NCI-H82 (cell line): Measurements from ENCODE around the gene TOMM34.

Experiments used
- DNase-seq: peaks from one replicate; lab custom pipeline; 2025; lab: John Stamatoyannopoulos, UW

The TOMM34 gene, protein sequence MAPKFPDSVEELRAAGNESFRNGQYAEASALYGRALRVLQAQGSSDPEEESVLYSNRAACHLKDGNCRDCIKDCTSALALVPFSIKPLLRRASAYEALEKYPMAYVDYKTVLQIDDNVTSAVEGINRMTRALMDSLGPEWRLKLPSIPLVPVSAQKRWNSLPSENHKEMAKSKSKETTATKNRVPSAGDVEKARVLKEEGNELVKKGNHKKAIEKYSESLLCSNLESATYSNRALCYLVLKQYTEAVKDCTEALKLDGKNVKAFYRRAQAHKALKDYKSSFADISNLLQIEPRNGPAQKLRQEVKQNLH

DNA sequence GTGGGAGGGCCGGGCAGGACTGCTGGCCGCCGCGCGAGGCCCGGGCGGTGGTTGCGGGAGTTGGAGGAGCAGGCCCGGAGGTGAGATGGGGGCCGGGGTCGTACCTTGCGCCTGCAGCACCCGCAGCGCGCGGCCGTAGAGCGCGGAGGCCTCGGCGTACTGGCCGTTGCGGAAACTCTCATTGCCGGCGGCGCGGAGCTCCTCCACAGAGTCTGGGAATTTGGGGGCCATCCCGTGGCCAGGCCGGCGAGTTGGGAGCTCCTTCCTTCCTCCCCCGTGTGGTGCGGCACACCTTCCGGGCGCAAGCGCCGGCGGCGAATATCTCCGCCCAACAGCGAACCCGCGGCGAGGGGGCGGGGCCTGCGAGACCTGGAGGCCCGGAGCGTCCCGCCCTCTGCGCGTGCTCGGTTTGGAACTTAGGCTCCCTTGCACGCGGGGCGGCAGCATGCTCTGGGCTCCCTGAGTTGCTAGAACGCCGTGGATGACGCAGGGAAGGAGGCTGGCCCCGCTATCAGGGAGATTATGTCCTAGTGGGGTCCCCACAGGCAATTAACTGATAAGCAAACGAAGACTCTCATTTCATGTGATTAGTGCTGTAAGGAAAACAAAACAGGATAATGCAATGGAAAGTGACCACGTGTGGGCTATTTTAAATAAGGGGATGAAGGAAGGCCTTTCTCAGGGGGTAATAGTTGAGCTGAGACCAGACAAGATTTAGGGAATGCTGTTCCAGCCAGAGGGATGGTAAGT lies at the start of gene TOMM34:
TOMM34 (minus strand) TSS at position 295 of the 750 bp plus-strand sequence; CDS start at position 231, 64 bp downstream.
- peak; percentile 99 for DNase-seq

DNA sequence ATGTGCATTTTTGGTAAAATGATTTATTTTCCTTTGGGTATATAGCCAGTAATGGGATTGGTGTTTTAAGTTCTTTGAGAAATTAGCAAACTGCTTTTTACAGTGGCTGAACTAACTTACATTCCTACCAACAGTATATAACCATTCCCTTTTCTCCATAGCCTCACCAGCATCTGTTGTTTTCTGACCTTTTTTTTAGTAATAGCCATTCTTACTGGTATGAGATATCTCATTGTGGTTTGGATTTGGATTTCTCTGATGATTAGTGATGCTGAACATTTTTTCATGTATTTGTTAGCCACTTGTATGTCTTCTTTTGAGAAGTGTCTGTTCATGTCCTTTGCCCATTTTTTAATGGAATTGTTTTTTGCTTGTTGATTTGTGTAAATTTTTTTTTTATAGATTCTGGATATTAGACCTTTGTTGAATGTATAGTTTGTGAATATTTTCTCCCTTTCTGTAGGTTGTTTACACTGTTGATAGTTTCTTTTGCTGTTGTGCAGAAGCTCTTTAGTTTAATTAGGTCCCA lies 48.4 kb upstream of the TOMM34 start:
- DNase-seq: no peak

DNA sequence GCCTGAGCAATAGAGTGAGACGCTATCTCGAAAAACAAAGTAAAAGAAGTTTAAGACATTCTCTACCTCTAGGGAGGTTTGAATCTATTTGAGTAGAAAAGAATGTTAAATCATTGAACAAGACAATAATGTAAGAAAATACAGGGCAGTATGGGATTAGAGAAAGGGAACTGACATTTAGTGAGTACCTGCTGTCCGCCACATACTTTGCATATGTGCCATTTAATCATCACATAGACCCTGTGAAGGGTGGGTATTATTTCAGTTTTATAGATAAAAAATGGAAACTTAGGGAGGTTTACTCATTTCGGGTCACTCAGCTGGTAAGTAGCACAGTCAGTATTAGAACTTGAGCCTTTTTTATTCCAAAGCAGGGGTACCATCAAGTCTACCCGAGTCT lies 37.5 kb upstream of the TOMM34 start:
- no peak for DNase-seq

DNA sequence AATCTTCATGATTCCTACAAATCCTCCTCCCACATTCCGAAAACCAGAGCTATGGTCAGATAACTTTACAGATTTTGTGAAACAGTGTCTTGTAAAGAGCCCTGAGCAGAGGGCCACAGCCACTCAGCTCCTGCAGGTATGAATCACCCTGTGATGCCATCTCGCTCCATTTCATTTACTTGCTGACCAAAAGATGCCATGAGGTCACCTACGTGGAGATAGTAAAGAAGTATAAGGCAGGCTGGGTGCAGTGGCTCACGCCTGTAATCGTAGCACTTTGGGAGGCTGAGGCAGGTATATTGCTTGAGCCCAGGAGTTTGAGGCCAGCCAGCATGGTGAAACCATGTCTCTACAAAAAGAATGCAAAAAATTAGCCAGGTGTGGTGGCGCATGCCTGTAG lies 37.0 kb upstream of the TOMM34 start:
- no peak for DNase-seq

DNA sequence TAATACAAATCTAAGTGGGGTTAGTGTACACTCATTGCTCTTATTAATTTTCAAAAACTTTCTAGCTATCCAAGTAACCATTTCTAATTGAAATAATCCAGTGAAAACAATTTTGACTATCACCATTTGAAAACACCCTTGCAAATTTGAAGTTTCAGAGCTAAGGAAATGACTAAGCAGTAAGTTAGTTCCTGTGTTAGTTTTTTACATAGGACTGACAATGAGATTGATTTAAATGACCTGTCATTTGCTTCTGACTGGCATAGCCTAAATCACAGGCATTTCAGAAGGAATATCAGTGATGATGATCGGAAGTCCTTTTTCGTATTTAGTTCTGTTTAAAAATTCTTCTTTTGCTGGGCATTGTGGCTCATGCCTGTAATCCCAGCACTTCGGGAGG lies 33.1 kb upstream of the TOMM34 start:
- no peak for DNase-seq

DNA sequence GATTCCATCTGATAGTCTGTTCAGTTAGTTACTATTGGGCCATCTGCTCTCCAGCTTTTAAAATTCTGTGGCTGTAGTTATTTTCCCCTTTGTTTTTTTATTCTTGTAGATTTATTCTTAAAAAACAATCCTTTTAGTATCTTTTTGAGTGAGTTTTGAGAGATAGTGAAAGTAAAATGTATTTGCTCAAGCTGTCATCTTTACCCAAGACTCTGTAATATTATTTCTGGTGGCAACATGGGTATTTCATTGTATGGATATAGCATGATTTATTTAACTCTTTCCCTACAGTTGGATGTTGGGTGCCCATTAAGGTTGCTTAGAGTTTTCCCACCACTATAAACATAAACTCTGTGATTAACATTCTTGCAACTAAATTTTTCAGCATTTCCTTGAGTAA lies 30.8 kb upstream of the TOMM34 start:
- no peak for DNase-seq

DNA sequence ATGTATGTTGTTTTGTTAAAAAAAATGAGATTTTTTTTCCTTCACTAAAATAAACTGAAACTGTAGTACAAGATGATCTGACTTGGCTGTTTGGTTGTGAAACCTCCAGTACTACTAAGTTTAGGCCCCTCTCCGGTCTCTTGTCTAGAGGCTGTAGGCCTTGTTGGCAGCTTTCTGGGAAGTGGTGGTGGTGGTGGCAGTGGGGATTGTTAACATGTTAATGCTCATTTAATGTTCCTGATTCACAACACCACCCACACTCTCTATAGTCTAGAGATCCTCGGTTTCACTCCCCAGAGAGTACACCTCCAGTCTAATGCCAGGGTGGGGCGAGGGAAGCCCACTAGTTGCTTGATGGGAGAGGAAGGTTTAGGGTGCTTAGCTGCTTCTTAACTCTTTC lies 30.2 kb upstream of the TOMM34 start:
- DNase-seq: no peak

DNA sequence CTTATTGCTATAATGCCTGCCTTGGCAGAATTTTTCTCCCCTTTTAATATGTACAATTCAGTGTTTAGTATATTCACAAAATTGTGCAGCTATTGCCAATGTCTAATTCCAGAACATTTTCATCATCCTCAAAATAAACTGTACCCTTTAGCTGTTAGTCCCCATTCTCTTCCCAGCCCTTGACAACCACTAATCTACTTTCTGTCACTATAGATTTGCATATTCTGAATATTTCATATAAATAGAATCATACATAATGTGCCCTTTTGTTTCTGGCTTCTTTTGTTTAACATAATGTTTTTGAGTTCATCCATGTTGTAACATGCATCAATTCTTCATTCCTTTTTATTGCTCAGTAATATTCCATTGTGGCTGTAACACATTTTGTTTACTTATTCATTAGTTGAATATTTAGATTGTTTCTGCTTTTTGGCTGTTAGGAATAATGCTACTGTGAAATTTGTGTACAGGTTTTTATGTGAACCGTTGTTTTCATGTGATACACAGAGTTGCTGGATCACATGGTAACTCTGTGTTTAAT lies 28.5 kb upstream of the TOMM34 start:
- no peak for DNase-seq

DNA sequence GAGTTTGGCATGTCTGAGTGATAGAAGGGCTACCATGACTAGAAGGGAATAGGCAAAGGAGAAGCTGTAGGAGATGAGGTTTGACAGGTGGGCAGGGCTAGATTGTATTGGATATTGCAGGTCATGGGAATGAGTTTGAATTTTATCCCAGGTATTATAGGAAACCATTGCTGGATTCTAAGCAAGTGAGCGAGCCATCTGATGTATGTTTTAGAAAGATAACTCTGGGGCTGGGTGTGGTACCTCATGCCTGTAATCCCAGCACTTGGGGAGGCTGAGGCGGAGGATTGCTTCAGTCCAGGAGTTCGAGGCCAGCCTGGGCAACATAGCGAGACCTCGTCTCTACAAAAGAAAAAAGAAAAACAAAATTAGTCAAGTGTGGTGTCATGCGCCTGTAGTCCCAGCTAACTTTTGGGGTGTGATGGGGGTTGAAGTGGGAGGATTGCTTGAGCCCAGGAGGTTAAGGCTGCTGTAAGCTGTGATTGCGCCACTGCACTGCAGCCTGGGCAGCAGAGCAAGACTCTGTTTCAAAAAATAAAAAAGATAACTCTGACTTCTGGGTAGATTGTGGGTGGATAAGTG lies 23.0 kb upstream of the TOMM34 start:
- DNase-seq: no peak

DNA sequence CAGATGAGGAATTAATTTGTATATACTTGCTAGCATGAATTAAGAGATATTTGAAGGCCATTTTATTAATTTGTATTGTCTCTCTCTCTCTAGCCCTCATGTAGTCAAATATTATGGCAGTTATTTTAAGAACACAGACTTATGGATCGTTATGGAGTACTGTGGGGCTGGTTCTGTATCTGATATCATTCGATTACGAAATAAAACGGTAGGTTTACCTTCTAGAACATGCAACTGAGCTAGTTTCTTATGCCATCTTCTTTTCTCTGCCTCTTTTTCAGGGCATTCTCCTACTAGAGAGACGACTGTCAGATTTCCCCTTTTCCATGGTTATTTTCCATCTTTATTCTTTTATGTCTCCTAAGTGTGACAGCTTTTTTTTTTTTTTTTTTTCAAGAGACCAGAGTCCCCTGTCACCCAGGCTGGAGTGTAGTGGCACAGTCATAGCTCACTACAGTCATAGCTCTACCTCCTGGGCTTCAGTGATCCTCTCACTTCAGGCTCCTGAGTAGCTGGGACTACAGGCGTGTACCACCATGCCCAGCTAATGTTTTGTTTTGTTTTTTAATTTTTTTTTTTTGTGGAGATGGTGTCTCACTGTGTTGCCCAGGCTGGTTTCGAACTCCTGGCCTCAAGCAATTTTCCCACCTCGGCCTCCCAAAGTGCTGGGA lies 21.7 kb upstream of the TOMM34 start:
- DNase-seq: no peak

DNA sequence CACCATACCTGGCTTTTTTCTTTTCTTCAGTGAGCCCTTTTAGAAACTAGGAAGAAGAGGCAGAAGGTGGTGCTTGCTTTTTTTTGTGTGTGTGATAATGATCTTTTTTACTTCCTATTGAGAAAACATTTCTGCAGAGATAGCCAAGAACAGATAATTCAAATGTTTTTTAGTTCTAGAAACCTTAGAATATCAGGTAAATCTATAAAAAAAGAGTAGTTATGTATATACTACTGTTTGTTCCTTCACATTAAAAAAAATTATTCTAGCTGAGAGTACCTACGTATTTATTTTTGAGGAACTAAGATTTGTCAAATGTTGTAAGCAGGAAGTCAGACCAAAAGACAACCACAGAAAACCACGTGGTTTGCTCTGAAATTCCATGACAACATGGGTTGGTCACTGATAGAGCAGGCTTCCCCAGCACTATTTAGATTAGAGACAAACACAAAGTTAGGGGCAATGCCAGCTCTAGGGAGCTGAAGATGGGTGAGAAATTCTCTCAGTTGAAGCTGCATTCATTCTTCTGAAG lies 19.0 kb upstream of the TOMM34 start:
- no peak for DNase-seq

DNA sequence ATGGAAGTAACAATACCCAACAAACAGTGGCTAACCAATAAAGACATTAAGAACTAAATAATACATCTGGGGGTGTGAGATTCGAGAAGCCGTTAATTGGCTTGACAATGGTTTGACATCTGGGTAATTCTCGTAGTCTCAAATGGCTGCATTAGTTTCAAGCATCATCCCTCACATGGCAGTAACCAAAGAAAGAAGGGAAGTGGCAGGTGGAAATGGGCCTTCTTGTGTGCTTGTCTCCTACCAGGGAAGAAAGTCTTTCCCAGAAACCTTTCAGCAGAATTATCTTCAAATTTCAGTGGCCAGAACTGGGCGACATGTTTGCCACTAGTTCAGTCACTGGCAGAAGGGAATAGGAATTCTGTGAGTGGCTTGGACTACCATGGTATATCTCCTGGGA lies 16.5 kb upstream of the TOMM34 start:
- DNase-seq: peak; percentile 56

DNA sequence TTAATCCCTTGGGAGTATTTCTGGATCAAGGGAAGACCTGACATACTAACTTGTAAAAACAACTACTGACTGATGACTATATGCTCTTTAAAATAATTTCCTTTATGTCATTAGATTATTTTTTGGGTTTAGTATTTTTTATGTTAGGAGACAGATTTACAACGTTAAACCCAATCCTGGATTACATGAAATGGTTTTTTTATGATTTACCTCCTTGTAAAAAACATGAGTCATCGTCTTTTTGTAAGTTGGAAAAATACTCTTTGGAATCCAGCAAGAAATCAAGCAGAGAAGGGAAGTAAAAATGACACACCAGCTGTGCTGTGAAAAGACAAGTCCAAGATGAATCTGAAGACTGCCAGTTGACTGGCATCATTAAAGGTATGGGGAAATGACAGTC lies 12.9 kb upstream of the TOMM34 start:
- DNase-seq: no peak

DNA sequence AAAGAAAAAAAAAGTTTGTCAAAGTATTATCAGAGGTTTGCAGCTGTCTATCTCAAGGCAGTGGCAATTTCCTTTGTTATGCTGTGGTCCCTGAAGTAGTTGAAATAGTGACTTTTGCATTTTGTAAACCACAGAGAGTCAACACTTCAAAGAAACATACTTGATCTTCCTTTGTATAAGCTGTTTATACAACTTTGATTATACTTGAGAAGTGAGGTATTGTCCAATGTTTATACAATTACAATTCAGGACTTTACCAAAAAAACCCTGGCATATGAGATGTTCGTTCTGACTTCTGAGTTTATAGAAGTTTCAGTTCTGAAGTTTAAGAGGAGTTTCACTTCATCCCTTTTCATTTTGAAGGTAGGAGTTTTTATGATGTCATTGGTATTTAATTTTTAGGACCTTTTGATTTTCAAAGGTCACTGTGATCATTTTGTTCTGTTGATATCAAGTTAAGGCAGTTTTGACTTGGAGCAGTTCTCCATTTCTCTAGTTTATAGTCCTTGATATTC lies 10.1 kb upstream of the TOMM34 start:
- no peak for DNase-seq

DNA sequence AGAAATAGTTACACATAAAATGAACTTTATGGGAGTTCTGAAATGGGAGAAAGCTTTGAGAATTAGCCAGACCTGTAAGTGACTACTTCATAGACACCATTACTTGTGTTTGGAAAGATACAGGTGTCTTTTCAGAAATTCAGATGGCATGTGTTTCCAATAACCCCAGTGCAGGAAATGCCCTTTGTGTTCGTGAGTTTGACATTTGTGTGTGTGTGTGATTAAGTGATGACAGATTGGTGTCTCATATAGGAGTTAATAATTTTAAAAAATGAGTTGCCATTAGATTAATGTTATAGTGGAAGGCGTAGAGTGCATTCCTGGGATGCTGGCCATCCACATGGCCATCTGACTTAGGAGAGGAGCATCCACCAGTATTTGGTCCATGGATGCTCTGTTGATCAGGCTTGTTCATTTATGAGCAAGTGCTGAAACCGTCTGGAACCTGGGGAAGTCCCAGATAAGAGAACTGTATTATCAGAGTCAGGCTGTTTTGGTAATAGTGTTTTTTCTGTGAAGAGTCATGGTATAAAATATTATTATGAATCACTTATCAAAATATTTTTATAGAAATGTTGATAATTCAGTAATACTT lies 9.2 kb upstream of the TOMM34 start:
- DNase-seq: no peak

DNA sequence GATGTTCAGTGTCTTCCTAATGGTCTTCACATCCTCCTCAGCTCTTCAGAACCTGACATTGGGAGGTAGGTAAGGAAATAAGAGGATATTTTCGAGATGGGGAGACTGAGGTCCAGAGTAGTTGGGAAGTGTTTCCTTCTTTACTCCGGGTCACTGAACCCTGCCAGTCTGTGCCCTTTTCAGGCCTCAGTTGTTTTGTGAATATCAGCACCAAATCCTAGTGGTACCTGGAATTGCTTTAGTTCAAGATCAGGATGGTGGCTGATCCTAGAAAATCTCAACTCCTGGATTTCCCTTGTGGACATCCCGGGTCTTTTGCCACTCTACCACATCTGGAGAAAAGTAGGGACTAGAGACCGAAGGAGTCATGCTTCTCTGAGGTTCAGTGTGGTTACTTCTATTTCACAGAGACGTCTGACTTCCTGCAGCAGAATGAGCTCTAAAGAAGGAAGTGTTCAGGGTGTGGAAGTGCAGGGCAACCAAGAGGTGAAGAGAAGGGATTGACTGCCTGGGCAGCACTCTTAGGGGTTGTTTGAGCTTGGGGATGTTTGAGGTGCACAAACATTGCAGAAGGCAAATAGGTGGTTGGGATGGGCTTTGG lies 7.1 kb upstream of the TOMM34 start:
- DNase-seq: peak; percentile 26

DNA sequence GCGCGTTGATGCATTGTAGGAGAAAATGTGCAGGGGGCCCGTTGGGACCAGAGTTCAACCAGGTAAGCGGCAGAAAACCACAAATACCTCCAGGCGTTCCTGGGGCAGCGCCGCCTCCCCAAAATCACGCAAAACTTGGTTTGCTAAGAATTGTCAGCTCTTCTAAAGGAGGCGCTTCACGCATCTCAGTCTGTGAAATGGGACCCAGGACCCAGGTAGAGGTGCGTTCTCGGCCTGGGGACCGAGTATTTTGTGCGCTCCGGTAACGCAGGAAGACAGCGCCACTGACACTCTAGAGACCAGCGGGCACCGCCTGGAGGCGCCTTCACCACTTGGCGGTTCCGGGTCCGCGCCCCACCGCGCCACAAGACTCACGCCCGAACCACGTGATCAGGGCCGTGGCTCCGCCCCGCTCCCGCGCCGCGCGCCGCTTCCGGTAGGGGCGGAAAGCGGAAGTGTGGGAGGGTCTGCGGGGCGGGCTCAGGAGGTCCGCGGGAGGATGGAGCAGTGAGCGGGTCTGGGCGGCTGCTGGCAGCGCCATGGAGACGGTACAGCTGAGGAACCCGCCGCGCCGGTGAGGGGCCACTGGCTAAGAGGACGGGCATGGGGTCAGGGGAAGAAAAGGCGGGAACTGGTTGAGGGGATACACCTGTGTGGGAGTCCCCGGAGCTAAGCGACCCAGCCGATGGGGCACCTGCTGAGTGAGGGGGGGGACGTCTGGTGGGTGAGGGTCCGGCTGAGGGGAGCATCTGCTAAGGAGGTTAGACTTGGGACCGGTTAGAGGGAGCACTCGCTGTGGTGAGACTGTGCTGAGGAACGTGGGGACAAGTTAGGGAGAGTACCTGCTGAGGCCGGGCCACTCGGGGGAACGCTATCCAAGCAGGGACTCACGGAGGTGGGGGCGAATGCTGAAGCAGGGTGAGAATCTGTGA lies 6.1 kb upstream of the TOMM34 start, which contains the start of gene STK4:
STK4 (plus strand) TSS at position 483 of the 932 bp plus-strand sequence; CDS start at position 540, 57 bp downstream.
- DNase-seq: peak; percentile 97

DNA sequence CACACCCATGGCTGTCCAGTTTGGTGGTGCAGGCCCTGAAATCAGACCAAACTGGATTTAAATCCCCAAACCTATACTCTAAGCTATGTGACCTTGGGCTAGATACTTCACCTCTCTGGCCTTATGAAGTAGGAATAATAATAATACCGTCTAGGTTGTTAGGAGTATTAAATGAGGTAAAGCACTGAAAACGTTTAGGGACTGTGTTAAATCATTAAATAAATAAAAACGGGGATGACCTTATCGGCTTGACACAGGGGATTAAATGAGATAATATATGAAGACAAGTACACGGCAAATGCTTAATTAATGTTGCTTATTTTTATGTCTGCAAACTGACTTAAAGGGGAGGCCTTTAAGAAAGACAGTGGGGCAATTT lies 5.4 kb upstream of the TOMM34 start:
- DNase-seq: no peak
